Measurements from ENCODE around the gene CELF5.
"Not testable (repeated sequence)": the region's sequence is repeated elsewhere in the genome, so short reads cannot be mapped to it uniquely, and the experiment has no call there.

The CELF5 gene

DNA sequence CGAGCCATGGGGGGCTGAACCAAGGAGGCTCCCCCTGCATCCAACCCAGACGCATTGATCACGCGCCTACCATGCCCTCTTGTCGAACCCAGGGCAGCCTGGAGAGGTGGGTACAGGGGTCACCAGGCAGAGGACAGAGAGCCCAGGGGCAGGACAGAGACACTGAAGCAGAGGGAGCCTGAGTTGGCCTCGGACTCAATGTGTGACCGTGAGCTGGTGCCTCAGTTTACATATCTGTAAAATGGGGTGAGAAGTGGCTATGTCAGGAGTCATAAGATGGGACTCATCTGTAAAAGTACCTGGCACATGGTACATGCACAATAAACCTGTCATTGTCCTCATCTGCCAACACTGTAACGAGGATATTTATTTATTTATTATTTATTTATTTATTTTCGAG is 117.8 kb downstream of the CELF5 start:
- H3K36me3 ChIP-seq (ENCODE audit: control insufficient read depth, insufficient read depth, low read length): no peaks in the 10 kb centered on the region
- no peaks in the 10 kb centered on the region for H3K9me3 ChIP-seq (ENCODE audit: control insufficient read depth, insufficient read depth, low read length)
- no peaks in the 10 kb centered on the region for H3K4me1 ChIP-seq (ENCODE audit: control insufficient read depth, insufficient read depth, low read length)
- H3K27ac ChIP-seq (ENCODE audit: low read depth, low read length): no peak overlapping the region
- H3K4me3 ChIP-seq (ENCODE audit: low read depth, low read length): no peak overlapping the region
- H3K27me3 ChIP-seq (ENCODE audit: control insufficient read depth, insufficient read depth, low read length): peaks cover 12% of the 10 kb centered on the region; the same call in 1 of the 2 replicates
- H3K9ac ChIP-seq (ENCODE audit: low read depth, low read length): no peak overlapping the region

DNA sequence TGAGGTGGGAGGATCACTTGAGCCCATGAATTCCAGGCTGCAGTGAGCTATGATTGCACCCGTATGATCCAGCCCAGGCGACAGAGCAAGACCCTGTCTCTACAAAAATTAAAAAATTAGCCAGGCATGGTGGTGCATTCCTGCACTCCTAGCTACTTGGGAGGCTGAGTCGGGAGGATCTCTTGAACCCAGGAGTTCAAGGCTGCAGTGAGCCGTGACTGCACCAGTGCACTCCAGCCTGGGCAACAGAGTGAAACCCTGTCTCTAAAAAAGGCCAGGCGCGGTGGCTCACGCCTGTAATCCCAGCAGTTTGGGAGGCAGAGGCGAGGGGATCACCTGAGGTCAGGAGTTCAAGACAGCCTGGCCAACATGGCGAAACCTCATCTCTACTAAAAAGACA is 118.5 kb downstream of the CELF5 start:
- H3K27me3 ChIP-seq (ENCODE audit: control insufficient read depth, insufficient read depth, low read length): peaks cover 12% of the 10 kb centered on the region; the same call in 1 of the 2 replicates
- H3K27ac ChIP-seq (ENCODE audit: low read depth, low read length); H3K36me3 ChIP-seq (ENCODE audit: control insufficient read depth, insufficient read depth, low read length); H3K4me1 ChIP-seq (ENCODE audit: control insufficient read depth, insufficient read depth, low read length); H3K9me3 ChIP-seq (ENCODE audit: control insufficient read depth, insufficient read depth, low read length); H3K9ac ChIP-seq (ENCODE audit: low read depth, low read length); H3K4me3 ChIP-seq (ENCODE audit: low read depth, low read length): not testable (repeated sequence)

- H3K27ac ChIP-seq (ENCODE audit: low read depth, low read length): no peak overlapping the region
- H3K36me3 ChIP-seq (ENCODE audit: control insufficient read depth, insufficient read depth, low read length): no peaks in the 10 kb centered on the region
- no peaks in the 10 kb centered on the region for H3K4me1 ChIP-seq (ENCODE audit: control insufficient read depth, insufficient read depth, low read length)
- no peaks in the 10 kb centered on the region for H3K9me3 ChIP-seq (ENCODE audit: control insufficient read depth, insufficient read depth, low read length)
- H3K4me3 ChIP-seq (ENCODE audit: low read depth, low read length): no peak overlapping the region
- no peak overlapping the region for H3K9ac ChIP-seq (ENCODE audit: low read depth, low read length)
- H3K27me3 ChIP-seq (ENCODE audit: control insufficient read depth, insufficient read depth, low read length): peaks cover 17% of the 10 kb centered on the region
Observed at GRCh38 chr19:3343619-3344502, 119.4 kb downstream of the CELF5 start.

DNA sequence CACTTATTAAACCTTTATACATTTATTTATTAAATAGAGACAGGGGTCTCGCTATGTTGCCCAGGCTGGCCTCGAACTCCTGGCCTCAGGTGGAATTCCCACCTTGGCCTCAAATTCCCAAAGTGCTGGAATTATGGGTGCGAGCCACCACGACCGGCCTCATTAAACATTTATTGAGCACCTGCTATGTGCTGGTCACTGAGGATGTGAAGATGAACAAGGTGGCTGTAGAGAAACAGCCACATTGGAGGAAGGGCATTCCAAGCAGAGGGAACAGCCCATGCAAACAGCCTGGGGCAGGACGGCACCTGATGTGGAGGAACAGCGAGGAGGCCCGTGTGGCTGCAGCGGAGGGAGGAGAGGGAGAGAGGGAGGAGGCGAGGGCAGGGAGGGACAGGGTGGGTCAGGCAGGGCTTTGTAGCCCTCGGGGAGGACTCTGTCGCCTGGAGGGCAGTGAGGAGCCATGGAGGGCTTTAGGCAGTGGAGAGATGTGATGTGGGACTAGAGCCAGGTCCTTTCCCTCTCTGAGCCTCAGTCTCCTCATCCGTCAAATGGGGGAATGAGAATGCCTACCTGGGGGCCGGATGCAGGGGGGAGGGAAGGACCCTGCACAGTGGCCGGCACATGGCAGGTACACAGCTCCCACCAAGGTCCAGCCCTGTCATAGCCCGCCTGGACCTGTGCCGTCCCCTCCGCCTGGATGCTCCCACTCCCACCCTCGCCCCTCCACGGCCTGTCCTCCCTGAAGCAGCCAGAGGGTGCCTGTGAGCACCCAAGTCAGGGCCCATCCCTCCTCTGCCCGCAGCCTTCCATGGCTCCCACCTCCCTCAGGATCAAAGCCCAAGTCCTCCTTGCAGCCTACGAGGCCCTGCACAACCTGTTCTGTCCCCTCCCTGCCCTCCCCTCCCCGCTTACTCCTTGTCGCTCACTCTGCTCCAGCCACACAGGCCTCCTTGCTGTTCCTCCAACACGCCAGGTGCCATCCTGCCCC is 120.4 kb downstream of the CELF5 start:
- no peaks in the 10 kb centered on the region for H3K4me1 ChIP-seq (ENCODE audit: control insufficient read depth, insufficient read depth, low read length)
- no peak overlapping the region for H3K4me3 ChIP-seq (ENCODE audit: low read depth, low read length)
- H3K27ac ChIP-seq (ENCODE audit: low read depth, low read length): no peak overlapping the region
- H3K9ac ChIP-seq (ENCODE audit: low read depth, low read length): no peak overlapping the region
- no peaks in the 10 kb centered on the region for H3K9me3 ChIP-seq (ENCODE audit: control insufficient read depth, insufficient read depth, low read length)
- H3K36me3 ChIP-seq (ENCODE audit: control insufficient read depth, insufficient read depth, low read length): no peaks in the 10 kb centered on the region
- H3K27me3 ChIP-seq (ENCODE audit: control insufficient read depth, insufficient read depth, low read length): peaks cover 17% of the 10 kb centered on the region

- Histone ChIP-seq H3K4me1 (ENCODE audit: control insufficient read depth, insufficient read depth, low read length) (no peaks in the 10 kb centered on the region), H3K27me3 (ENCODE audit: control insufficient read depth, insufficient read depth, low read length) (peaks cover 18% of the 10 kb centered on the region), H3K9ac (ENCODE audit: low read depth, low read length) (no peak overlapping the region), H3K9me3 (ENCODE audit: control insufficient read depth, insufficient read depth, low read length) (no peaks in the 10 kb centered on the region), H3K27ac (ENCODE audit: low read depth, low read length) (no peak overlapping the region), H3K36me3 (ENCODE audit: control insufficient read depth, insufficient read depth, low read length) (no peaks in the 10 kb centered on the region), H3K4me3 (ENCODE audit: low read depth, low read length) (no peak overlapping the region)
Observed at GRCh38 chr19:3345850-3346460, 121.5 kb downstream of the CELF5 start.

Data from HUES48 (cell line).